IMR-90 (cell line): ENCODE results near the gene RAB36. TPM values are rescaled to one million over a fixed set of nuclear protein-coding genes. Genes with fewer than 3 reads are reported as not detected.

ENCODE experiments used
- ATAC-seq: fragments of 200-7000 bp; cut with Tn5 transposase; 2 replicates; pipeline ENCODE4 v1.9.1; 2020; ENCODE audit warnings: low read depth, mild to moderate bottlenecking, moderate library complexity
- BruUV-seq: library from RNA; stranded (reverse); fragments of 400-500 nt; replicated peaks from 2 replicates; lab custom pipeline; 2021; lab: Mats Ljungman, UMichigan
- CTCF ChIA-PET: fragments of 300-600 bp; formaldehyde crosslinking; extraction: SDS; loops from one replicate; lab custom pipeline; 2021; ENCODE audit warnings: antibody characterized with exemption; lab: Yijun Ruan, JAX
- POLR2A ChIA-PET: fragments of 300-600 bp; sonication (Branson Sonifier 250); formaldehyde crosslinking; loops from one replicate; lab custom pipeline; 2022; ENCODE audit warnings: antibody characterized with exemption; ENCODE audit not compliant: unreplicated experiment; lab: Charles Lee
- DNase-seq: peaks from one replicate; pipeline ENCODE4 v3.0.0; 2013
- H2AFZ ChIP-seq: replicated peaks from 2 replicates; pipeline ENCODE3; 2013; ENCODE audit warnings: low read length, mild to moderate bottlenecking; ENCODE audit not compliant: poor library complexity
- H2AK5ac ChIP-seq: 2 replicates; pipeline ENCODE4 v1.6.1; 2013; ENCODE audit warnings: low read depth, low read length, inconsistent platforms
- H2AK9ac ChIP-seq: replicated peaks from 2 replicates; pipeline ENCODE3; 2013; ENCODE audit warnings: mild to moderate bottlenecking, low read depth, low read length, moderate library complexity; ENCODE audit not compliant: poor library complexity
- H2BK120ac ChIP-seq: 2 replicates; pipeline ENCODE4 v1.6.1; 2013; ENCODE audit warnings: low read depth, low read length, inconsistent platforms
- H2BK15ac ChIP-seq: 3 replicates; pipeline ENCODE4 v1.6.1; 2013; ENCODE audit warnings: low read depth, low read length, inconsistent platforms
- H2BK20ac ChIP-seq: 2 replicates; pipeline ENCODE4 v1.6.1; 2013; ENCODE audit warnings: low read depth, mild to moderate bottlenecking, inconsistent platforms, low read length, moderate library complexity
- H2BK5ac ChIP-seq: 2 replicates; pipeline ENCODE4 v1.6.1; 2013; ENCODE audit warnings: mild to moderate bottlenecking, low read depth, low read length, inconsistent platforms; ENCODE audit not compliant: poor library complexity, severe bottlenecking
- H3K14ac ChIP-seq: replicated peaks from 2 replicates; pipeline ENCODE4 v1.6.1; 2013; ENCODE audit warnings: low read depth, low read length, inconsistent platforms
- H3K18ac ChIP-seq: 2 replicates; pipeline ENCODE4 v1.6.1; 2013; ENCODE audit warnings: low read depth, low read length, control low read depth
- H3K23ac ChIP-seq: 2 replicates; pipeline ENCODE4 v1.6.1; 2013; ENCODE audit warnings: low read depth, low read length, inconsistent platforms
- H3K27ac ChIP-seq: 2 replicates; pipeline ENCODE4 v1.5.1; 2013; ENCODE audit warnings: mild to moderate bottlenecking, control low read depth, low read length; ENCODE audit not compliant: insufficient read depth
- H3K27me3 ChIP-seq: 2 replicates; pipeline ENCODE4 v1.6.1; 2013; ENCODE audit warnings: low read length; ENCODE audit not compliant: control insufficient read depth, insufficient read depth
- H3K36me3 ChIP-seq: 2 replicates; pipeline ENCODE4 v1.6.1; 2013; ENCODE audit warnings: low read length, mixed read lengths; ENCODE audit not compliant: control insufficient read depth, insufficient read depth
- H3K4ac ChIP-seq: 2 replicates; pipeline ENCODE4 v1.6.1; 2013; ENCODE audit warnings: low read depth, low read length, inconsistent platforms
- H3K4me1 ChIP-seq: 2 replicates; pipeline ENCODE4 v1.6.1; 2013; ENCODE audit warnings: low read length, mixed read lengths; ENCODE audit not compliant: control insufficient read depth, insufficient read depth
- H3K4me2 ChIP-seq: 2 replicates; pipeline ENCODE4 v1.6.1; 2013; ENCODE audit warnings: low read depth, mild to moderate bottlenecking, control low read depth, low read length, moderate library complexity
- H3K4me3 ChIP-seq: 2 replicates; pipeline ENCODE4 v1.5.1; 2013; ENCODE audit warnings: low read depth, mild to moderate bottlenecking, control low read depth, low read length, moderate library complexity; ENCODE audit not compliant: insufficient read depth
- H3K56ac ChIP-seq: 2 replicates; pipeline ENCODE4 v1.6.1; 2013; ENCODE audit warnings: low read length, inconsistent platforms; ENCODE audit not compliant: insufficient read depth; ENCODE audit errors: extremely low read depth
- H3K79me1 ChIP-seq, 2 experiments: 2 replicates each; pipeline ENCODE4 v1.6.1; 2013; ENCODE audit warnings: low read length in 2 of 2, inconsistent platforms in 1 of 2, low read depth in 1 of 2
- H3K9ac ChIP-seq: 2 replicates; pipeline ENCODE4 v1.6.1; 2013; ENCODE audit warnings: low read depth, low read length, control low read depth
- H3K9me1 ChIP-seq: 2 replicates; pipeline ENCODE4 v1.6.1; 2013; ENCODE audit warnings: low read length, inconsistent platforms; ENCODE audit not compliant: insufficient read depth
- H3K9me3 ChIP-seq: 2 replicates; pipeline ENCODE4 v1.6.1; 2013; ENCODE audit warnings: low read length; ENCODE audit not compliant: control insufficient read depth, insufficient read depth
- H4K20me1 ChIP-seq: 2 replicates; pipeline ENCODE4 v1.6.1; 2013; ENCODE audit warnings: low read length, inconsistent platforms; ENCODE audit not compliant: insufficient read depth
- H4K5ac ChIP-seq: 2 replicates; pipeline ENCODE4 v1.6.1; 2013; ENCODE audit warnings: mild to moderate bottlenecking, low read depth, low read length, control low read depth
- H4K8ac ChIP-seq, 2 experiments: 2 replicates each; pipeline ENCODE4 v1.6.1; 2013; ENCODE audit warnings: low read depth in 2 of 2, low read length in 2 of 2, control low read depth in 1 of 2, inconsistent platforms in 1 of 2
- H4K91ac ChIP-seq: 2 replicates; pipeline ENCODE4 v1.6.1; 2013; ENCODE audit warnings: low read depth, low read length, inconsistent platforms; ENCODE audit not compliant: insufficient read depth
- BHLHE40 ChIP-seq: fragments of 150-350 bp; IDR thresholded peaks from 2 replicates; pipeline ENCODE4 v1.6.1; 2016; ENCODE audit warnings: mild to moderate bottlenecking, low read depth, low read length
- CEBPB ChIP-seq: IDR thresholded peaks from 2 replicates; pipeline ENCODE4 v1.6.1; 2012; ENCODE audit warnings: low read depth, low read length, improper control_type of control experiment
- MAFK ChIP-seq: IDR thresholded peaks from 2 replicates; pipeline ENCODE4 v1.6.1; 2012; ENCODE audit warnings: low read depth, low read length, improper control_type of control experiment
- NFE2L2 ChIP-seq: fragments of 150-350 bp; IDR thresholded peaks from 2 replicates; pipeline ENCODE4 v1.6.1; 2016; ENCODE audit warnings: low read depth, mild to moderate bottlenecking, low read length
- POLR2A ChIP-seq: IDR thresholded peaks from 2 replicates; pipeline ENCODE4 v1.6.1; 2012; ENCODE audit warnings: mild to moderate bottlenecking, low read depth, low read length
- RAD21 ChIP-seq: IDR thresholded peaks from 2 replicates; pipeline ENCODE4 v1.6.1; 2012; ENCODE audit warnings: low read length, improper control_type of control experiment
- RFX5 ChIP-seq: IDR thresholded peaks from 2 replicates; pipeline ENCODE4 v1.8.0; 2012; ENCODE audit warnings: low read depth, mild to moderate bottlenecking, low read length, moderate library complexity
- SMC3 ChIP-seq: fragments of 150-350 bp; IDR thresholded peaks from 2 replicates; pipeline ENCODE4 v1.6.1; 2016; ENCODE audit warnings: low read depth, mild to moderate bottlenecking, antibody characterized with exemption, low read length, moderate library complexity
- WGBS, 2 experiments: methylation state at CpG; one replicate each; pipeline versions ENCODE4 v1.1.5 to v1.1.7; 2013; ENCODE audit warnings: missing lambda C conversion rate in 2 of 2; ENCODE audit not compliant: insufficient read length in 1 of 2; ENCODE audit errors: extremely low coverage in 2 of 2; 5-methylcytosine and 5-hydroxymethylcytosine counted together
- dilution Hi-C: fragments of 300-500 bp; cut with HindIII; formaldehyde crosslinking; loops from one replicate; pipeline ENCODE4 v1.14.3; 2018; ENCODE audit warnings: low sequenced_read_pairs; ENCODE audit not compliant: unreplicated experiment
- in situ Hi-C: fragments of 300-500 bp; cut with MboI; formaldehyde crosslinking; loops from 3 replicates; pipeline ENCODE4 v1.14.3; 2019; ENCODE audit warnings: low sequenced_read_pairs, inconsistent platforms, mixed read lengths
- intact Hi-C: fragments of 100-400 bp; cut with micrococcal nuclease; formaldehyde crosslinking; loops from 2 replicates; pipeline ENCODE4 v1.10.0; 2022
- polyA plus RNA-seq, 3 experiments: library from polyadenylated mRNA; depleted of rRNA; stranded (reverse); fragments of >200 nt; gene quantifications; 2 replicates each; pipeline ENCODE4 v1.2.3, GENCODE V29; 2012; ENCODE audit warnings: low replicate concordance in 1 of 3
- total RNA-seq: library from RNA; depleted of rRNA; stranded (reverse); fragments of >200 nt; gene quantifications from 2 replicates; pipeline ENCODE4 v1.2.3, GENCODE V29; 2012
- TF ChIP-seq, protein P1 (sequence below): conservative IDR thresholded peaks from 2 replicates; pipeline ENCODE4 v1.5.1; 2012; ENCODE audit warnings: mild to moderate bottlenecking, low read depth, low read length, improper control_type of control experiment
- TF ChIP-seq, protein P2 (sequence below): fragments of 150-350 bp; IDR thresholded peaks from 2 replicates; pipeline ENCODE4 v1.6.1; 2016; ENCODE audit warnings: low read depth, mild to moderate bottlenecking, low read length, moderate library complexity, borderline replicate concordance

RAB36 gene
- total and polyA plus RNA-seq, 2 of the 4 experiments (the other 2 are of a cell fraction) = 3.6 to 4.0 TPM

DNA sequence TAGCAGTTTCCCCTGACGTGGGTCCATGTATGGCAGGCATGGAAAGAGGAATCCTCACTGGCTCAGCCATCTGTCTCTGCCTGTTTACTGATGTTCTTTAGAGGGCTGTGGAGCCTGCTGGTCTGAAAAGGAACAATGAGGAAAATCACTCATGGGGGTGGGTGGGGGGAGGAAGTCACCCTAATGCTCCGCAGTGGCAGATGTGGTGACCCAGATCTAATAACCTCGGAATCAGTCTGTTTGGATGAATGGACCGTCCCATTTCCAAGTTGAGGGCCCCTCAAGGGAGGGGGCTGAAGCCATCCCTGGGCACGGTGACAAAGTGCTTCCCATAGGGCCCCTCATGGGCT, 39.5 kb downstream of the RAB36 start:
- Histone ChIP-seq H3K4ac (no peak overlapping the region), H3K27ac (no peak overlapping the region), H4K8ac (no peak overlapping the region), H2BK15ac (no peak overlapping the region), H3K27me3 (no peaks in the 10 kb centered on the region), H2BK120ac (no peak overlapping the region), H3K23ac (no peak overlapping the region), H3K56ac (no peak overlapping the region), H2AK5ac (no peak overlapping the region), H3K9me1 (peaks cover 27% of the 10 kb centered on the region), H3K9ac (no peak overlapping the region), H3K9me3 (no peaks in the 10 kb centered on the region), H4K5ac (no peak overlapping the region), H4K20me1 (peaks cover 66% of the 10 kb centered on the region), H2AFZ (no peak overlapping the region), H3K4me3 (no peak overlapping the region), H3K36me3 (peaks cover 10% of the 10 kb centered on the region; the same call in 1 of the 2 replicates), H3K14ac (no peak overlapping the region), H3K4me2 (no peak overlapping the region), H2AK9ac (peak overlapping the region; percentile 37), H2BK5ac (no peak overlapping the region), H3K18ac (no peak overlapping the region), H3K79me1 (peaks cover 32 to 80% of the 10 kb centered on the region in 2 experiments), H2BK20ac (no peak overlapping the region), H3K4me1 (peaks cover 34% of the 10 kb centered on the region), H4K91ac (no peak overlapping the region)
- CTCF ChIA-PET = no interaction called here
- dilution Hi-C loops = no loop called here
- no peak for DNase-seq
- intact Hi-C loops = loop anchor here (5.0 kb wide), 1 partner anchor 33 kb away; no protein-coding TSS in a partner anchor
- BruUV-seq = no TSS peak
- ATAC-seq = no peak
- no peak for TF ChIP-seq RAD21
- no peak for TF ChIP-seq RFX5
- TF ChIP-seq NFE2L2 = no peak
- TF ChIP-seq, protein P1, sequence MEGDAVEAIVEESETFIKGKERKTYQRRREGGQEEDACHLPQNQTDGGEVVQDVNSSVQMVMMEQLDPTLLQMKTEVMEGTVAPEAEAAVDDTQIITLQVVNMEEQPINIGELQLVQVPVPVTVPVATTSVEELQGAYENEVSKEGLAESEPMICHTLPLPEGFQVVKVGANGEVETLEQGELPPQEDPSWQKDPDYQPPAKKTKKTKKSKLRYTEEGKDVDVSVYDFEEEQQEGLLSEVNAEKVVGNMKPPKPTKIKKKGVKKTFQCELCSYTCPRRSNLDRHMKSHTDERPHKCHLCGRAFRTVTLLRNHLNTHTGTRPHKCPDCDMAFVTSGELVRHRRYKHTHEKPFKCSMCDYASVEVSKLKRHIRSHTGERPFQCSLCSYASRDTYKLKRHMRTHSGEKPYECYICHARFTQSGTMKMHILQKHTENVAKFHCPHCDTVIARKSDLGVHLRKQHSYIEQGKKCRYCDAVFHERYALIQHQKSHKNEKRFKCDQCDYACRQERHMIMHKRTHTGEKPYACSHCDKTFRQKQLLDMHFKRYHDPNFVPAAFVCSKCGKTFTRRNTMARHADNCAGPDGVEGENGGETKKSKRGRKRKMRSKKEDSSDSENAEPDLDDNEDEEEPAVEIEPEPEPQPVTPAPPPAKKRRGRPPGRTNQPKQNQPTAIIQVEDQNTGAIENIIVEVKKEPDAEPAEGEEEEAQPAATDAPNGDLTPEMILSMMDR = no peak
- no peak for TF ChIP-seq MAFK
- TF ChIP-seq CEBPB = no peak
- no peak for TF ChIP-seq SMC3
- no peak for TF ChIP-seq POLR2A
- TF ChIP-seq BHLHE40 = no peak
- TF ChIP-seq, protein P2, sequence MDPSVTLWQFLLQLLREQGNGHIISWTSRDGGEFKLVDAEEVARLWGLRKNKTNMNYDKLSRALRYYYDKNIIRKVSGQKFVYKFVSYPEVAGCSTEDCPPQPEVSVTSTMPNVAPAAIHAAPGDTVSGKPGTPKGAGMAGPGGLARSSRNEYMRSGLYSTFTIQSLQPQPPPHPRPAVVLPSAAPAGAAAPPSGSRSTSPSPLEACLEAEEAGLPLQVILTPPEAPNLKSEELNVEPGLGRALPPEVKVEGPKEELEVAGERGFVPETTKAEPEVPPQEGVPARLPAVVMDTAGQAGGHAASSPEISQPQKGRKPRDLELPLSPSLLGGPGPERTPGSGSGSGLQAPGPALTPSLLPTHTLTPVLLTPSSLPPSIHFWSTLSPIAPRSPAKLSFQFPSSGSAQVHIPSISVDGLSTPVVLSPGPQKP = no peak
- in situ Hi-C loops = no loop called here
- WGBS, 2 experiments = 100% methylated on average over 2 of the region's 5 CpGs; no CpG with 5 or more reads in 1 of the 2 experiments
- POLR2A ChIA-PET = no interaction called here
